ENCODE results near the gene CIITA. TPM values are rescaled to one million over a fixed set of nuclear protein-coding genes. Genes with fewer than 3 reads are reported as not detected.

CIITA gene
- total RNA-seq, 2 donors from 2014 or later: 4.5 to 9.6 TPM

DNA sequence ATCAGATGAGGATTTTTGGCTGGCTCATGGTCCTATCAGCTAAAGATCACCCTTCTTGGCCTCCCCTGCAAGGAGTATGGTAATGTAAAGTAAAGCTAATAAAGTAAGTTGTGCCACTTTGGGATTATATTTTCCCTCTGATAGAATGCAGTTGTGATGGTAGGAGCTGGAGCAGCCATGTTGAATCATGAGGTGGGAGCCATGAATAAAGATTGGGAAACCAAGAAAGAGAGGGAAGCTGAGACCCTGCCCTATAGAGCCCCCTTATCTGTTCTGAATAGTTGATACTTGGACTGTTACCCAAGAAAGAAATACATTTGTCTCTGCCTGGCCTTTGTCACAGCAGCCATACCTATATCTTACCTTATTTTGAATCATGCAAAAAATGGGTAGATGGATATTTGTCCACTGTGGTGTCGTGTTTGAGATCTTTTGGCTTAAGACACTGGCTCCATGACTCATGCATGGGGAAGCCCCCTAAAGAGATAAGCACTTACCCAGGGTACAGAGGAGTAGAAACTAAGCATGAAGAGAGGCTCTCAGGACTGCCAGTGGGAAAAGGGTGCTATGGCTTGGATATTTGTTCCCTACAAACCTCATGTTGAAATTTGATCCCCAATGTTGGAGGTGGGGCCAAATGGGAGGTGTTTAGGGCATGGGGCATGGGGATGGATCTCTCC, 40.7 kb upstream of the CIITA start:
- Histone ChIP-seq H3K9ac (ENCODE audit: low read depth in 2 of 2, low read length in 2 of 2) (no peak overlapping the region), H3K36me3 (no peaks in the 10 kb centered on the region), H3K27me3 (no peaks in the 10 kb centered on the region), H3K4me1 (no peaks in the 10 kb centered on the region), H3K4me3 (no peak overlapping the region), H3K27ac (no peak overlapping the region), H3K9me3 (no peaks in the 10 kb centered on the region)
- TF ChIP-seq CTCF (IDR thresholded peaks at IDR 0.05): no peak
- DNase-seq: no peak
- intact Hi-C loops (cut with DNase I): loop anchor here (10.0 kb wide), 1 partner anchor 58 kb away; no protein-coding TSS in a partner anchor

- Histone ChIP-seq H3K9ac (ENCODE audit: low read depth in 2 of 2, low read length in 2 of 2) (no peak overlapping the region), H3K4me1 (no peaks in the 10 kb centered on the region), H3K4me3 (no peak overlapping the region), H3K36me3 (no peaks in the 10 kb centered on the region), H3K9me3 (no peaks in the 10 kb centered on the region), H3K27ac (no peak overlapping the region), H3K27me3 (no peaks in the 10 kb centered on the region)
- no peak for DNase-seq
- no peak for TF ChIP-seq CTCF (IDR thresholded peaks at IDR 0.05)
- intact Hi-C loops (cut with DNase I): loop anchor here (10.0 kb wide), 1 partner anchor 56 kb away; no protein-coding TSS in a partner anchor
These were observed 38.3 kb upstream of the CIITA start for GRCh38 chr16:10838621-10839278.

DNA sequence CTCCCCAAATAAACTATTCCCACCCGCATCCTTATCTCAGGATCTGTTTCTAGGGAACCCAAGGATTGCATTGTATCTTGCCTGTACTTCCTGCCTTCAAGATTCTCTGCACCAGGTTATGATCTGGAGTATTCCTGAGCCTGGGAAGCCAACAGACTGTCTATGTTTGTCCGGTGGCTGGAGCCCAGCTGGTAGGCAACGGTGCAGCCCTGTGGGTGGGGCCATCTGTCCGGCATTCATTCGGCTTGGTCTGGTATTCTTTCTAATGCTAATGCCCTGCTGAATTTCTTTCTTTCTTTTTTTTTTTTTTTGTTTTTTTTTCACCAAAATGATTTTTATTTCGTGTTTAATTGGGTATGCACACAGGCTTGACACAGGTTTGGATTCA, 37.7 kb upstream of the CIITA start:
- no peak for DNase-seq
- Histone ChIP-seq H3K4me3 (no peak overlapping the region), H3K36me3 (no peaks in the 10 kb centered on the region), H3K4me1 (no peaks in the 10 kb centered on the region), H3K9ac (ENCODE audit: low read depth in 2 of 2, low read length in 2 of 2) (no peak overlapping the region), H3K9me3 (no peaks in the 10 kb centered on the region), H3K27ac (no peak overlapping the region), H3K27me3 (no peaks in the 10 kb centered on the region)
- no peak for TF ChIP-seq CTCF (IDR thresholded peaks at IDR 0.05)
- intact Hi-C loops (cut with DNase I): loop anchor here (10.0 kb wide), 1 partner anchor 56 kb away; no protein-coding TSS in a partner anchor

GRCh38 chr16:10840703-10841102, 36.3 kb upstream of the CIITA start:
- intact Hi-C loops (cut with DNase I): no loop called here
- TF ChIP-seq CTCF (IDR thresholded peaks at IDR 0.05): no peak
- Histone ChIP-seq H3K9ac (ENCODE audit: low read depth in 2 of 2, low read length in 2 of 2) (no peak overlapping the region), H3K4me3 (no peak overlapping the region), H3K27ac (no peak overlapping the region), H3K9me3 (no peaks in the 10 kb centered on the region), H3K36me3 (no peaks in the 10 kb centered on the region), H3K4me1 (no peaks in the 10 kb centered on the region), H3K27me3 (no peaks in the 10 kb centered on the region)
- no peak for DNase-seq

GRCh38 chr16:10846213-10846998, 30.6 kb upstream of the CIITA start:
- Histone ChIP-seq H3K36me3 (no peaks in the 10 kb centered on the region), H3K27me3 (no peaks in the 10 kb centered on the region), H3K9me3 (no peaks in the 10 kb centered on the region), H3K9ac (ENCODE audit: low read depth in 2 of 2, low read length in 2 of 2) (no peak overlapping the region), H3K4me3 (no peak overlapping the region), H3K27ac (no peak overlapping the region), H3K4me1 (no peaks in the 10 kb centered on the region)
- DNase-seq: no peak
- no peak for TF ChIP-seq CTCF (IDR thresholded peaks at IDR 0.05)
- intact Hi-C loops (cut with DNase I): no loop called here

All from colonic mucosa (tissue), 4 donors.